HUDEP-2 (cell line): ENCODE data around the gene FAT1.

Experiments used
- DNase-seq, 76 experiments: peaks; one replicate each; lab custom pipeline; 2025; ENCODE audit not compliant: unreplicated experiment in 76 of 76; lab: John Stamatoyannopoulos, UW

Gene FAT1

DNA sequence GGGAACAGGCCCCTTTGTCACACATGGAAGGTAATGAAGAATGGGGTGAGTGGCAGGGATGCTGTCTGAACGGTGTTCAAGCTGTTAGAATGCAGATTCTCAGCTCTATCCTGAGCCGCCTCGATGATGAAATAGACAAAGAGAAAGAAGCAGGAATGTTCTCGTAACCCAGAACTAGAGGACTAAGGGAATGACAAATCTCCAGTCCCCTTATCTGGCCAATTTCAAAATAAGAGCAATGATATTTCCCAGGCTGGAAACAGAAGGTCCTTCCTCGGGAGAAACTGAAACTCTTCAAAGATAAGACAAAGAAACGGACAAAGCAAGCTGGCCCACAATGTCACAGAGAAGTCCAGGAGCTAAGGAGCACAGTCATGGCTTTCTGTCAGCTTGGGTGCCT lies 138.7 kb downstream of the FAT1 start:
- no peak for DNase-seq

DNA sequence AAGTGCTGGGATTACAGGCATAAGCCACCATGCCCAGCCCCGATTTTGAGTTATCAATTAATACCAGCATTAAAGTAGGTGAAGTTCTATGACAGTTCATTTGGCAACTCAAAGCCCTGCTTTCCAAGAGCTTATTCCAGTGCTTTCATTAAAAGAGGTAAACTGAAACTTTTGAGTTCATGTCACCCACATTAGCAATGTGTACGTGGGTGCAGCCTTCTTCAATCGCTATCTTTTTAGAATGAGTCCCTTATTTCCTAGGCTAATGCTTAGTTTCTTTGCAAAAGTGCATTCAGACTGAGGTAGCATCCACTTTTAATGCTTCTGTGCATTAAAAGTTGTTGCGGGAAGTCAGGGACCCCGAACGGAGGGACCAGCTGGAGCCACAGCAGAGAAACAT lies 142.2 kb downstream of the FAT1 start:
- DNase-seq: no peak

DNA sequence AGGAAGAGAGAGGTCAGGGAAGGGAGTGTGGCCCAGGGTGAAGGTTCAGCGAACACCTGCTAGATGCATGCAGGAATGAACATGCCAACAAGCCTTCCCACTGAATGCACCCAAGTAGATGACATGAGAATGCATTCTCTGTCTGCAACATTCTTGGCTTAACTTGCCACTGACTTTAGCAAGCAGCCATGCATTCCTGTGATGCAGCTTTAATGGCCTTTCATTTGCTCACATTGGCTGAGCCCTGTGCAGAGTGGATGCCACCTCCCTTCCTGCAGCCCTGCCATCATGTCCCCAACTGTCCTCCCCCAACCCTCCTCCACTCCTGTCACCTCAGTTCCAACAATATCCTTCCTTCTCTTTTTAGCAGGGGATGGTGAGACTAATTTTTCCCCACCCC lies 143.0 kb downstream of the FAT1 start:
- DNase-seq: no peak

DNA sequence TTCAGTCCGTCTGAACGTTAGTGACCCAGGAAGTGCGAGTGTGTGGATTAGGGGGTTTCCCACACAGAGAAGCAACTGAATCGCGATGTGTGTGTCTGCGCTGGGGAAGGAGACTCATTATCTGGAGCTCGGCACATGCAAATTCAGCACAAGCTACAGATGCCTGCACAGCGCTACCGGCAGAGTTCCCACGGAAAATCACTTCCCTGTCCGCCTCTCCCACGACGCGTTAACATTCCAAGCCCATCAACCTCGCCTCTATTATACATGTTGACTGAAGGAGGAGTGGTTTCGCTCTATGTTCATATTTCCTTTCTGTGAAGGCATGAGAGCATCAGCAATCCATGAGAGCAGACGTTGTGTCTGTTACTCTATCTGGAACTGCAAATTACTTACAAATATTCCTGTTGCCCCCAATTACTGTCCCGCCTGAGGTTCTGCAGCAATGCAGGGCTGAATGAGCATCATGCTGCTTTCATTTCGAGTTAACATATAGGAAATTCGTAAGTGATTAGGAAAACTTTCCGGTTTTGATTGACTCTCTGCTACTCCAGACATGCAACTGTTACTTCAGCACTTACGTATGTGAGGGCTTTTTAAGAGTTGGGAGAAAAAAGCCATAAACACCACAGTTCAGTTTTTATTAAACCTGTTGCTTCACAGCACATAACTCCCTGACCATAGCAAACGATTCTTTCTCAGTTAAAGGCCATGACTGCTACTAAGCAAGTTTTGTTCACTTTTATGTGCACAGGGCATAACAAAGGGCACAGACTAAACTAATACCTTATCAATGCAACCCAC lies 153.3 kb downstream of the FAT1 start:
- no peak for DNase-seq

DNA sequence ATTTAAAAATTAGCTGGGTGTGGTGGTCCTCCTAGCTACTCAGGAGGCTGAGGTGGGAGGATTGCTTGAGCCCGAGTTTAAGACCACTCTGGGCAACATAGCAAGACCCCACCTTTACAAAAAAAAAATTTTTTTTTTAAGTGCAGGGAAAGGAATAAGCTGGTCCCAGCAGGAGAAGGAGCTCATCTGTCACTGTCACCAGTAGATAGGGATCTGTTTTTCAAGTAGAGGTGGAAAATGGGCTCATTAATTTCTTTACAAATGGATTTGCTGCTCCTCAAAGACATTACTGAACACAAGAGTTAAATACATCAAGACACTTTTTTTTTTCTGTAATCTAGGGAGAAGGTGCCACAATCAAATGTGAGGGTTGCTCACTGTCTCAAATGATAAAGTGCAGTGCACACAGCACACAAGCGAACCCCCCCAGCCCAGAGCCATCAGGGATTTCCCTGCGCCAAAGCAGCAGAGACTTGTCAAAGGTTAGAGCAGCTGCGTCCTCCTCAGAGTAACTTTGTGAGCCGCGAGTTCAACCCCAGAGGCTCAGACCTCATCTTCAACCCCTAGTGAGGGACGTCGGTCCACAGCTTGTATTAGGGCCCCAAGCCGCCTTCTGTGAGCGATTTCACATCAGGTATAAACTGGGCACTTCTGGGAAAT lies 154.0 kb downstream of the FAT1 start:
- no peak for DNase-seq

DNA sequence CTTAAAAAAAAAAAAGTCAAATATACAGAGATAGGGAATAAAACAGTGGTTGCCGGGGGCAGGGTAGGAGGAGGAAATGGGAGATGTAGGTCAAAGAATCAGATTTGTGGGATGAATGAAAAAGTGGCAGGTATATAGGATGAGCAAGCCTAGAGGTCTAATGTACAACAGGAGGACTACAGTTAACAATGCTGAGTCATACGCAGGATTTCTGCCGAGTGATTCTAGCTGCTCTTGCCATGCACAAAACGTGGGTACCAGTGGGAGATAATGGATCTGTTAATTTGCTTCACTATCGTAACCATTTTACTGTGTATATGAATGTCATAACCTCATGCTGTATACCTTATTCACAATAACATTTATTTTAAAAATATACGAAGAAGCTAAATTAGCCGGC lies 157.6 kb downstream of the FAT1 start:
- DNase-seq: no peak

DNA sequence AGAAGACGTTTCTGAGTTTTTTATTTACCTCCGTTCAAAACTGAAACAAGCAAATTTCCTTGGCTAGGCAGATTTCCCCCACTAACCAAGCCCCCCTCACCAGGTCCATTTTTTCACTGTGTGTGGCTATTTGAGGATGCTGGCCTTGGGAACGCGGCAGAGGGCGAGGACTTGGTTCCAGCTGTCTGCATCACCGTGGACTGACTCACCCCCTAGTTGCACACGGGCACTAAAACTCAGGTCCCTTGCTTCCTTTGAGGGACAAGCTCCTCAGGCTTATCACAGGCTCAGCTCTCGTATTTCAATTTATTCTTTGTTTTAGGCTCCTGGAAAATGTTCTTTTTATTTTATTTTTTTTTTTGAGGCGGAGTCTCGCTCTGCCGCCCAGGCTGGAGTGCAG lies 159.9 kb downstream of the FAT1 start:
- DNase-seq: no peak

DNA sequence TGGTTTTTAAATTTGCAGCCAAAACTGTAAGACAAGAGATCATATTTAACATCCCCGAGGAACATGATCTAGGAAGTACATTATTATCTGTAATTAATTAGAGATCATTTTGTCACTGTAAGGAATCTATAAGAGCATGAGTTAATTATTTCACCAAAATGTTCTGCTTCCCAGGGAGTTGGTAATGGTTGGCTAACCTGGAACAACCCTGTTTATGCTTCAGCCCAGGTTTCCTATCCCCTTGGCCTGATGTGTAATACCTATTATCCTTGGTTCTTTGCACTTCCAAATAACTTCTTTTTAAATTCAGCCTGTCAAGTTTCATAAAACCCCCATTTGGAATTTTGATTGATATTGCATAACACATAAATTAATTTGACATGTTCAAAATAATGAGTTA lies 161.9 kb downstream of the FAT1 start:
- DNase-seq: no peak

DNA sequence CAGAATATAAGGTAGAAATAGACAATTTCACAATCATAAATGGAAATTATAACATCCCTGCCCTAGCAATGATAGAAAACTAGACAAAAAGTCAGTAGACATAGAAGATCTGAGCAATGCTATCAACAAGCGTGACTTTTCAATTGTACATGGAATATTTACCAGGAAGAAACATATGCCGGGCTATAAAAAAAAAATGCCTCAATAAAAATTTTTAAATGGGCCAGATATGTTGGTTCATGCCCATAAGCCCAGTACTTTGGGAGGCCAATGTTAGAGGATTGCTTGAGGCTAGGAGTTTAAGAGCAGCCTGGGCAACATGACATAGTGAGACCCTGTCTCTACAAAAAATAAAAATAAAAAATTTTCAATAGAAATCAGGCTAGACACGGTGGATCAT lies 163.0 kb downstream of the FAT1 start:
- DNase-seq: no peak

DNA sequence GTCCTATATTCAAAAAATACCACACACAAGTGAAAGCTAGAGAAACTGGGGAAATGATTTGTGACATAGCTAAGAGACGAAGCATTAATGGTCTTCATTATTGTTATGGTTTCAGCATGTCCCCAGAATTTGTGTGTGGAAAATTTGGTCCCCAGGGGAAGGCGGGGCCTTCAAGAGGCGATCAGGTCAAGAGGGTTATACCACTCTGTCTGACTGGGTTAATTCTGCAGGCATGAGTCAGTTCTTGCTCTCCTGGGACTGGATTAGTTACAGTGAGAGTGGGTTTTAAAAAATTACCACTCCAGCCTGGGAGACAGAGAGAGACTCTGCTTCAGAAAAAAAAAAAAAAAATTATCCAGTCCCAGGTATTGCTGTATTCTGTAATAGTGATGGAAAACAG lies 166.2 kb downstream of the FAT1 start:
- DNase-seq: no peak

DNA sequence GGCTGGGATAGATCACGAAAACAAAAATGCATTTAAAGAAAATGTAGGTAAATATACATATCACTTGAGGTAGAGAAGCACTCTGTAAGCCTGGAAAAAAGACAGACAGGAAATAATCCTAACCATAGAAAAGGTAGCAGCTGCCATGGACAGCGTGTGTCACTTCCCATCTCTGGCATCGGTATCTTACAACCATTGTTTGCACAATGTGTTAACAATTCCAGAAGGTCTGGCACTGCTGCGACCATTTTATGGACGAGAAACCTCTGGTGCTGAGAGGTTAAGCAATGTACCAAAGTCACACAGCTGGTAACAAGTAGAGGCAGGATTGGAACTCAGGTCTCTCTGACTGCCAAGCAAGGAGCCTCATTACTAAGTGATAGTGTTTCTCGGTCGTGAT lies 166.6 kb downstream of the FAT1 start:
- DNase-seq: no peak

DNA sequence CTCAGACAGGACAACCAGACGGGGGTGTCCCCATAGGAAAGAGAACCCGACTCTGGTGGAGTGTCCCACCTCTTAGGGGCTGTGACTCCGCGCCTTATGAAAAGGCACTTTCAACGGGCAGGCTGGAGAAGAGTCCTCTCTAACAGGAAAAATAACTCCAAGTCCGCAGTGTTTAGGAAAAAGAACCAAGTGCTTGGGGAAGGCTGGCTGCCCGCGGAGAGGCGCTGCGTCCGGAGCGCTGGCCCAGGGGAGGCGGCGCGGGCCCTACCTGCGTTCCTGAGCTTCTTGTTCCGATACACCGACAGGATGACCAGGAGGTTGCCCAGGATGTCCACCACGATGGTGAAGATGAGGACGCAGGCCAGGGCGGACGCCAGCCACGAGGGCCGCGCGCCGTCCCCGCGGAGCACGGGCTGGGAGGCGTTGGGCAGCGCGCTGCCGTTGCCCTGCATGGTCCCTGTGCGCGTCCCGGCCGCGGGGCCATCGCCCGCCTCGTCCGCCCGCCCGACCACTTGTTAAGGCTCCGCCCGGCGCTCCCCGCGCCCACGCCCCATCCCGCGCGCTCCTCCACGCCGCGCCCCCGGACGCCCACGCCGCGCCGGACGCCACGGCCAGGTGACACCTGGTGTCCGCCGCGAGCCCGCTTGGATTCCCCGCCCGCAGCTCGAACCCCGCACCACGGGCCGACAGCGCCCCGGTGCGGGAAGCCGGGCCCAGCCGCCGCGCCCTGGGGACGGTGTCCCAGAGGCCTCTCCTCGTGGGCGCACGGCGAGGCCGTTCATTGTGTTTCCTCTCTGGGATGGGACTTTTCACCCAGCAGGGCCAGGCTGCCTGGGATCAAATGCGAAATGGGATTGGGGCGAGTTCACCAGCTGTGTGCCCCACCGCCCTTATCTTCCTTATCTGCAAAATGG lies 168.5 kb downstream of the FAT1 start, which contains the start of gene MTNR1A:
Gene MTNR1A, minus strand, starts transcription at position 654 of the 914 bp plus-strand sequence. Its CDS starts 202 bp downstream, at position 452.
- no peak for DNase-seq

DNA sequence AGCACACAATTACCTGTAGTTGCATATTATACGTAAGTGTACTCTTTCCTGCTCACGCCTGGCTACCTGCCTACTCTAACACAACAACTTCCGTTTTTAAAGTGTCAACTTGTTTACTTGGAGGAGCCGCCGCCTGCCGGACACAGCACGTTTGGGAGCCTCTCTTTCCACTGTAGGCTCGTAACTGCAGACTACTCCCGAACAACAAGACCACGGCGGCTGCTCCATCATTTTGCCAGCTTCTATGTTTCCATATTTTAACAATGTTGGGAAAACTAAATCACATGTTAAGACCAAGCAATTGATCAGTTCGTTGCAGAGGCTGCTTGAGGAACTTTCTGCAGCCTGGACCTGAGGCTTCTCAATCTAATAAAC lies 169.1 kb downstream of the FAT1 start:
- DNase-seq: no peak

DNA sequence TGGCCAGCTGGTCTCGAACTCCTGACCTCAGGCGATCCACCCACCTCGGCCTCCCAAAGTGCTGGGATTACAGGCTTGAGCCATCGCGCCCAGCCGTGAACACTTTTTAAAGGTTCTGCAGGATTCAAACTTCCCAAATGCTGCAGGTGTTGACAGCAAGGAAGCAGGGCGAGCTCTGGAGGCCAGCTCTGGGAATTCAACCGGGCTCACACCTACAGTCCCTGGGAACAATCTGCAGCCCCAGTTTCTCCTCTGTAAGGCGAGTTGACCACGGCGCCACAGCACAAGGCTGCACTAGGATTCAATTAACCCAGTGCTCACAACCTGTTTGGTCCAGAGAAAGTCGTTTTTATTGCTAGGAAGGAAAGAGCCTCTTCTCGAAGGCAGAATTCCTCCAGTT lies 169.9 kb downstream of the FAT1 start:
- no peak for DNase-seq

DNA sequence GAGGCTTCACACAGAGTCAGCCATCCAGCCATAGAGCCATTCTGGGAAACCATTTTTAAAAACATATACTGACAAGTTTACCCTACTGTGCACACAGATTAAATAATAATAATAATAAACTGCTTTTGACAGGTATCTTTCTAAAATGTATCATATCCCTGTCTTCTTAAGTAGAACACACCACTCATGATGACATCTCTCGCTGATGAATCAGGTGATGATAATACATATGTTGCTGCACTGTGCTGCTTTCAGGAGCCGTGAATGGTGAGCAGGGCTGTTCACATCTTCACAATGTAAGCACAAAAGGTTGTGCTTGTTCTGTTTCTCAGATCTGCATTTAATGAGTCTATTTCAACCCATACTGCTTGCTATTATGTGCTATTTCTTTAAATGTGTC lies 171.8 kb downstream of the FAT1 start:
- no peak for DNase-seq

DNA sequence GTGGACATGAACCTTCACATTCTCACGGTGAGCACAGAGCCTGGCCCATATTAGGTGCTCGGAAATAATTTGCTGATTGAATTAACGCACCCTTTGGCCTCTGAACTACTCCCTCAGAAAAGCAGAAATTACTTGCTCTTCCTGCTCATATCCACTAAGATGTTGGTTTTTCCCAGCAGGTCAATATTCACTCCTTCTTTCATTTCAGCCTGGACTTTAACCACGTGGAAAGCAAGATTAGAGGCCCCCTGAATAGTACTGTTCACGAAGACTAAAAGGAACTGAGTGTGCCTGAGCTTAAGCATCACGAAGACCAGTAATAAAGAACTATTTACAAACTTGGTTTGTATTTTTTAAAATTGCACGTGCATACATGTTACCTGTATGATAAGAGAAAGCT lies 178.2 kb downstream of the FAT1 start:
- DNase-seq: no peak

DNA sequence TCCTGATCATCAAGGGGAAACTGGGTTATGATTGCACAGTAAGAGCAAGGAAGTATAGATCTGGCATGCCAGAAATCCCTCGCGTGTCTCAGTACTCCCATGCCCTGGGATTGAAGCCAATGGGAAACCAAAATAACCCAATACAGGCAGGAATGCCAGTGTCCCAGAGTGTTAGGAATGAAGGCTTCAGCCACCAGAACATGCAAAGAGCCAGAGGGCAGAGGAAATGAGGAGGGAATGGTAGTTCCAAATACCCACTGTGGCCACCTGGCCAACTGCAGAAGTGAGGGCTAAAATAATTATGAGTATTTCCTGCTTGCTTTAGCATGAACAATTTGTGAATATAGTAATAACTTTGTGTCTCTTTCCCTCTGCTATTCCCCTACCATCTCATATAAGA lies 180.4 kb downstream of the FAT1 start:
- DNase-seq: no peak

DNA sequence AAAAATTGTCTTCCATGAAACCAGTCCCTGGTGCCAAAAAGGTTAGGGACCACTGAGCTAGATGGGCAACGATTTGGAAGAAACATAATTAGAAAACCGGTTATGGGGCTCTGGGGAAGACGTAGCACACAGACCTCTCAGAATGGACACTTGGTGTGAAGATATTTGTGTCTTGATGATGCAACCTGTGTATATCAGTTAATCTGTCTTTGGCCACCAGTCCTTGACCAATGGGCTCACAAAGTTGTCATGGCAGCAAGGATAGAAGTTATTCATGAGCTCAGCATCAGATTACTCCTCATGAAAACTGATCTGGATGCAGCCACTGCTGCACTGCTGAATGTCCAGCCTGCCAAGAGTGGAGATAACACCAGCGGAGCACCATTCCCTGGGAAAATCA lies 181.9 kb downstream of the FAT1 start:
- DNase-seq: no peak

DNA sequence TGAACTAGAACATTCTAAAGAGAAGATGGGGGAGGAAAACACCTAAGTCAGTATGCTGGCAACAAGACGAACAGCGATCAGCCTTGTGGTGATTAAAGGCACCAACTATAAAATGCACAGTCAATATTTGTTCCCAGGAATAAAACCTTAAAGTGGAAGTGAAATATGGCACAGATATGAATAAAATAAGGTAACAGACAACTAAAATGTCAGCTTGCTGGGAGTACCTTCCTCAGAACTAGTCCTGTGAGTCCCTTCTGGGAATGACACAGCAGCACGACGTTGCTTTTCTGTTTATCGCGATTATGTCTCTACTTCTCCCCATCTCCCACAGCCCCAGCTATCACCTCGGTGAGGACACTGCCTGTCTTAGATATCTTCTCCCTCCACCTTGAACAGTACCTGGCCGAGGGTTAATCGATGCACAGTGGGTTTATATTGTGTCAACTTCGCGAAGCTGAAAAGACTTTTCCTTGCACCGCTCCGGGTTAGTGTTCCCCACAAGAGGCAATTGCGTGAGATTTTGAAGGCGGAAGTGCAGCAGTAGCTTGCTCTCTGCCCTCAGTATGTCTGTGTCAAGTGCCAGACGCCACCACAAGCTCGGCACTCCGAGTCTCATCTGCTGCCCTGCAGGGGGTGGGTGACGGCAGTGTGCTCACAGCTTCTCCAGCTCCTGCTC lies 185.7 kb downstream of the FAT1 start:
- DNase-seq: no peak
